GM21825 (cell line): ENCODE measurements around the gene TEKT3.
A peak's percentile ranks its signal among the peaks of the same experiment; 100 is the strongest.

ENCODE experiments used
- ATAC-seq: cut with Tn5 transposase; IDR thresholded peaks from one replicate; pipeline ENCODE4 v1.9.1; 2021; ENCODE audit warnings: mild to moderate bottlenecking, moderate library complexity; ENCODE audit not compliant: unreplicated experiment

TEKT3 gene

DNA sequence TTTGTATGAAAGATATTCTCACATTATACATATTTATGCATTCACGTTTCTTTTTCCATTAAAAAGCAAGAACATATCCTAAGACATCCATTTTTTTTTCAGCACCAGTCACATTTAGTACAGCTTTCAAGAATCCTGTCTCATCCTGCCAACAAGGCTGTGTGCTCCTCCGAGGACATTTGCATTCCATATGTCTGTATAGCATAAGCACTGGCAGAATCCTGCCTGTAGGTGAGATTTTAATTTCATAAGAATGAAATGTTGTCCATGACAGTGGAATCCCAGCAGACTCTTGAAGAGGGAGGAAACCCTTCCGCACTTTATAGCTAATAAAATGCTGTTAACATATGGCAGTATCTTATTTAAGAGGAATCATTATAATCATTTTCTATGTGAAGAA is 73.4 kb downstream of the TEKT3 start:
- ATAC-seq: no peak

DNA sequence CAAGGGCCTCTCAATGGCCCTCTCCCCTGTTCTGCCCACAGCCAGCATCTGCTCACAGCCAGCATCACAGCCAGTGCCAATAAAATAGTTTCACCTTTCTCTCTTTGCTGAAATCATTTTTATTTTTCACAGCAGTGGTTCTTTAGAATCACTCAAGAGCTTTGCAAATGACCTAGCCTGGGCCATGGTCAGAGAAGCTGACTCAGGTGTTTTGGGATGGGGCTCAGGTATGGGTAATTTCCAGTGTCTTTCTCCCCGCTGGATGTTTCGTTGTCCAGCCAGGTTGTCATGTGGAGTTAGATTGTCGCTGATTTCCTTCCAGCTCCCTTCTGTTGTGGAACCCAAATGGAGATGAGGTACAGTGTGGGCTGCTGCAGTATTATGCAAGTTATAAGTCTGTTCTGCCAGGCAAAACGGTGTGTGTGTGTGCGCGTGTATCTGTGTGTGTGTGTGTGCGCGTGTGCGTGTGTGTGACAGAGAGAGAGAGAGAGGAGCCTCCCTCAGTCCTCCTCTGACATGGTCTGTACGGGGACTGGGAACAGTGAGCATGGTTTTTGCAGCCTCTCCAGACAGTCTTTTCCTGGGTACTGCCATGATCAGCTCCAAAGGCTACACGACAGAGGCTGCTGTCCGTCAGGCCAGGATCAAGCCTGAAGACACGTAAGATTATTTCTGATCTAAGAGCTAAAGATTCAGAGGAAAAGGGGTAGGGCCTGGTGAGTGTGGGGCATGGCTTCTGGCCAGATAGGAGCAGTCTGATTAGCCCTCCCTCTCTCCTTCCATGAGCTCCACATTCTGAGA is 74.9 kb downstream of the TEKT3 start:
- ATAC-seq: no peak

DNA sequence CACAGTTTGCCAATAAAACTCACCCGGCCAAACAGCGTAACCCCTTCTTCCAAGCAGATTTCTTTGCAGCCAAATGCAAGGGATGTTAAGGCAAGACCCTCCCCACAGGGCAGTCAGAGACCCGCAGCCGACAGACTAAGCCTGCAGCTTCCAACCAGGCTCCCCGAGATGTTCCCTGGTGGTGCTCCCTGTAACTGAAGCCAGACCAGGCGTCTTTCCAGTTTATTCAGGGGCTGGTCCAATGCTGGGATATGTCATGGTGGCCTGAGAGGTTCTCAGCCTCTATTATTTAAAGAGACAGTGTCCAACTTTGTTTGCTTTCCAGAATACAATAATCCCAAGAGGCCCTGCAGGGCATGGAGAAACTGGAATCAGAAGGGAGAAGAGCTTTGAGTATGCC is 76.3 kb downstream of the TEKT3 start, which contains the start of gene PMP22:
TSS of gene PMP22 (minus strand) at position 196 of the 400 bp plus-strand sequence. CDS start 4,599 bp downstream, outside the sequence.
- no peak for ATAC-seq

DNA sequence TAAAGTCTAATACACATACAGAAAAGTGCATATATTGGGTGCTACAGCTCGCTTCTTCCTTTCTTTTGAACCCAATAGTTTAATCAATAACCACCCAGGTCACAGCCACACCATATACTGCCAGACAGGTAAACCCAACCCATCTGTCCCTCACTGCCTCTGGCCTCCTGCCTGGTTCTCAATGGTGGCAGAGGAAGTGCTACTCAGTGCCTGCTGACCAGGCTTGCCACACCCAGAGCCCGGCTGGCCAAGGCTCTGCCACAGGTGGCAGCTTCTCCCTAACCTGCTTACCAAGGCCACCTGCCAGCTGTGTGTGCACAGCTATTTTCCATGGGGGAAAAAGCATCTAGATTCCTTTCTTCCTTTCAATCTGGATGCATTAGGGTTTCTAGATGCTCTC is 76.9 kb downstream of the TEKT3 start:
- ATAC-seq: no peak

DNA sequence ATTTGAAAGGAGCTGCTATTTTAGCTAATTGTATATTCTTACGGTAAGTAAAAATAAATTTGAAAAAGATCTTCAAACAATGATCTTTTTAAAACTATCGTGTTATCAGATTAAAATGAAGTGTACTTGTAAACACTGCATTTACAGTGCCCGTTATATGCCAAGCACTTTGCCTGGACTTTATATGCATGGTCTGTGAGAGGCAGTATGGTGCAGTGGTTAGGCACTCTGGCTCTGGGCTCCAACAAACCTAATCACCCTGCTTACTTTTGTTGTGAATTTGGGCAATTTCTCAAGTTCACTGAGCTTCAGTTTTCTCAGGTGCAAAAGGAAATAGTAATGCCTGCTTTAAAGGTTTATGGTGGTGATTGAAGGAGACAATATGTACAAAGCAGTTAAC is 77.7 kb downstream of the TEKT3 start:
- no peak for ATAC-seq

DNA sequence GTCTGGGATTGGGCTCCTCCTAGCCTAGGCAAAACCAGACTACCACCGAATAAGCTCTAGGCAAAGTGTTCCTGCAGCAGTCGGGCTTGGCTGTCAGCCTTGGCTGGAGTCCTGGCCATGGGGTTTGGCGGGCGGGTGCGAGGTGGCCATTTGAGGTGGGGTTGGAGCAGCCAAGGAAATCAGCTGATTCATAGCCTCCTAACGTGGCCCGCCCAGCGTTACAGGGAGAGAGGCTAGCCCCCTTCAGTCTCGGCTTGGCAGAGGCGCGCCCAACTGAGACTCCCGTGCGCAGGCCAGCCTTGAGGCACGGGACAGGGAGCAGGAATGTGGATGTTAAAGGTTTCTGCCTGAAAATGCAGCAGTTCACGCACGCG is 78.2 kb downstream of the TEKT3 start:
- ATAC-seq: no peak

DNA sequence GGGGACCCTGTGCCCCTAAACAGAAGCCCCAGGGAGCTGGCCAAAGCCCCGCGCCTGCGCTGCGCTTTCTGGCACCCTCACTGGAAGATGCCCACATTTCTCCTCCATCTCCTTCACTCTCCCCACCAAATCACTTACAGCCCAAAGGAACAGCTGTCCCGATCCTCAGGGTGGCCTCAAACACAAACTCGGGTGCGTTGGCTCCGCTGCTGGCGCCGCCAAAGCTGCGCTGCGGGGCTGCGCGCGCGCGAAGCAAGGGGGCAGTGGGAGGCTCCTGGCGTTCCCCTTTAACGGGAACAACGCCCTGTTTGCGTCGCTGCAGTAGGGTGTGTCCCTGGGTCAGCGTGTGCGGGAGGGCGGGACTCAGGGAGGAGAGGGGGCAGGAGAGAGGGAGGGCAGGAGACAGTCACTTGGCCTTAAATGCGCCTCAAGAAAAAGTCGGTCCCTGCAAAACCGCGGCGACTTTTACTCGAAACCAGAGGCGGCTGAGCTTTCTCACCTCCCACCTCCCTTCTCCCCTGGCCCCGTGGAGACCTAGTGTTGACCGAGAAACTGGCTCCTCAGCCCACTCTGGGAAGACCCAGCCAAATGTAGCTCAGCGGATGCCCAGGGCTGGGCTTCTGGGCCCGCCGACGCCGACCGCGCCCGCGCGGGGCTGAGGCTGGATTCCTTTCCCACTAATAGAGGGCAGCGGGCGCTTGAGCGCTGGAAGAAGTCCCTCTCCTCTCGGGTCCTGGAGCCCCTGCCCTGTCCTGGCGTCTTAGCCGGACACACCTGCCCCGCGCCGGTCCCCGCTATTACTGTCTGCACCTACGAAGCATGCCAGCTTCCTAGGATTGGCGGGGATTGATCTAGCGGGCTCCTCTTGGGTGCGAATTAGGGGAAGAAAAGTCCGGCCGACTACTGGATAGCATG is 78.8 kb downstream of the TEKT3 start:
- no peak for ATAC-seq

DNA sequence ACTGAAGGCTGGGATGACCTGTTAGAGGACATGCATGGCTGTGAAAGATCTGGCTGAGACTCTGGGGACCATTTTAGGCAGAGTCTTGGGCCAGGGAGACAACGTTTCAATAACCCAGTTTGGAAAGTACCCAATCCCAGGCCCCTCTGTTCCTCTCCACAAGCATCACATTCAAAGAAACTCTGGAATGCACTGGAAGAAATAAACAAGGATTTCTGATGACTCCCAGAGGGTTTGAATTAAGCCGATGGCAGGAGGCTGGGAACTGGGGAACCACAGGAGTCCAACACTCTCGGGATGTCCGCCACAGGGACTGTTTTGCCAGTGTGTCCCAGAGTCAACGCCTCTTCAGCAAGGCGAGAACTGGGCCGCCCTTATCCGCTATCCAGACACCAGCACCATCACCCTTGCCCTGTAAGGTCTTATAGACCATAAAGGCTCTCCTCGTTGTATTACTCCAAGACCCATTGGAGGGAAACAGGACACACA is 79.6 kb downstream of the TEKT3 start:
- no peak for ATAC-seq

DNA sequence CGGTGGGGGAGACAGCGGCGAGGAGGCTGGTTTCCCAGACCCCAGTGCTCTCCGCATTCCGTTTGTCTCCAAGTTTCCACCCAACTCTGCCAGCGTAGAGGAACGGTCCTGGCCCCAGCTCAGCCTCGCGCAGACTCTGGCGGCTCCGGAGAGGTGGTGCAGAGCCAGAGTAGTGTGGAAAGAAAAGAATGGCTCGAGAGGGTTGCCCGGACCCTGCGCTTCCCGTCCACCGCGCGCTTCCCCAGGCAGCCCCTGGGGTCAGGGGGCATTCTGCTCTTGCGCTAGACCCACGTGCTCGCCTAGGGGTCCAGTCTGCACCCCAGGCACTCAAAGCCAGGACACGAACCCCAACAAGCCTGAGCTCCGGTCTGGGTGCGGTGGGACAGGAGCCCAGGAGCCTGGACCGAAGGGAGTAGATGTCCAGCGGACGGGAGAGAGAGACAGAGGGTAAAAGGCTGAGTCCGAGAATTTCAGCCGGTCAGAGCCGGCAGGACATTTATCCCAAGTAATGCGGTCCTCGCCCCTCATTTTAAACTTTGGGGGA is 80.1 kb downstream of the TEKT3 start:
- no peak for ATAC-seq

DNA sequence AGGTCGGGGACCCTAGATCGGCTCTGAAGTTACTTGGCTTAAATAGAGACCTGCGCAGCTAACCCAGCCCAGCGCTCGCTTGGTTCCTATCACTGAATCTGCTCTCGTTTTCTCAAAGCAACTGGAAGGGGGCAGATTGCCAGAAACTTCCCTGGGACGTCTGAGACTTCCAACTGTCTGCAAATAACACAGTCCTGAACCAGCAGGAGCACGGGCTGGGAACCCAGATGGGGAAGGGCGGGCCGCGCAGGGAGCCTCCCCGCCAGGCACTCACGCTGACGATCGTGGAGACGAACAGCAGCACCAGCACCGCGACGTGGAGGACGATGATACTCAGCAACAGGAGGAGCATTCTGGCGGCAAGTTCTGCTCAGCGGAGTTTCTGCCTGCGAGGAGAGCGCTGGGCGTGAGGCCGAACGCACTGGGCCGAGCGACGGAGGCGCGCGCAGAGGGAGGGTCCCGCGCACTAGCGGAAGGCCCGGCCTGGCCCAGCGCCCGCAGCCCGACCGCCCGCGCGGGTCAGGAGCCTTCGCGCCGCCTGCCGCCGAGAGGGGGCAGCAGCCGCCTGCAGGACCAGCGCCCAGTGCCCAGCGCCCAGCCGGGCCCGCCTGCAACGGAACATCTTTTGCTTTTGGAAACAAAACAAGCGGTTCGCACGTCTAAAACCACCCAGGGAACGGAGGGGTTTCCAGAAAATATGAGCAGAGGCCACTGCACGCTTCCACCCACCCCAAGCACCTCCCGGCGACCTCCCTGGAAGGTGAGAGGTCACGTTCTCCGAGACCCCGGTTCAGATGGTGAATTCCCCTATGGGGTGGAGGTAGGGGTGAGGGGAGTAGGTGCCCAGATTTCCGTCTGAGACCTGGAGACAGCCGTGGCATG is 80.8 kb downstream of the TEKT3 start:
- no peak for ATAC-seq

DNA sequence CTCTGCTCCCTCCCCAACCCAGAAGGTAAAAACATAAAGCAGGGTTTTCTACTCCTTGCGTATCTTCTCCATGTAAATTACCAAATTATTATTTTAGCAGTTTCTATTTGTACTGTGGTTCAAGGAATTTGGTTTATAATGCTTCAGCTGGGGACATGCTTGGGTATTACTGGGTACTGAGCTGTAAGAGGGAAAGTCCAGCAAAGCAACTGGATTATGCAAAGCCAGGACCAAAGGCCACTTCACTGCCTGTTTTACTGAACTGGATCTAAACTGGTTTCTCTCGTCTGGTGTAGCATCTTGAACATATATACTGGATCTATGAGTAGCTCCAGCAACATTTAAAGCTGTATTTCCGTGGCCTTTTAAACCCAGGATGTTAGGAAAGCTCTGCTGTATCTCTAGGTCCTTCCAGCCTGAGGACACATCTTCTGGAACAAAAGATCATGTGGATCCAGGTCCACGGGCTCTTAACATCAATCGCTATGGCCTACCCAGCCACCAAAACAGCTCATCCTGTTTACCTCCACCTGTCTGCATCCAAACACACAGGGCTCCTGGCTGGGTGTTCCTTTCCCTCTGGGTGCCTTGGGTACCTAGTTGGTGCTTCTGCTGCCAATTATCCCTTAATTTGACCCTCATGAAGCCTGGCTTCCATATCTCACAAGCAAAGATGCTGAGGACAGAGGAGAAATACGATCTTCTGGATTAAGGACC is 83.4 kb downstream of the TEKT3 start:
- ATAC-seq: no peak

DNA sequence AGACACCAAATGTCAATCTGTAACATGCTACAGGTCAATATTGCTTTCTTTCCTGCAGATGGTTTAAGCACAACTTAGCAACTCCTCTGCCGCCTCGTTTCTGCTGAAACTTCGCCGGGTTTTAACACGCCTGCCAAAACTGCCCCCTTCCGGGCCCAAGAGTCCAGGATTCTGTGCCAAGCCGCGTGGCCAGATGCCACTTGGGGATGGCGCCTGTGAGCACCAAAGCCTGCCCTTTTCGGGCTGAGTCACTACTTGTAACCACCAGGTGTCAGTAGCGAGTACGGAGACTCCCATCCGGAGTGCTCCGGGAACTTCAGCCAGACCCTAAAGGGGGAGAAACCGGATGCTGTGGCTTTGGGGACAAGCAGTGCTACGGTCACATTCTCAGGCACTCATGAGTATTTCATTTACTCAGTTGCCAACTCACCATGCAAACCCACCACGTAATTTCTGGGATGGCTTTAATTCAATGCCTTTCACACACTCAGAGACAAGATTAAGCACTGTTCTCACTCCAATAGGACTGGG is 84.1 kb downstream of the TEKT3 start:
- peak; percentile 75 for ATAC-seq

DNA sequence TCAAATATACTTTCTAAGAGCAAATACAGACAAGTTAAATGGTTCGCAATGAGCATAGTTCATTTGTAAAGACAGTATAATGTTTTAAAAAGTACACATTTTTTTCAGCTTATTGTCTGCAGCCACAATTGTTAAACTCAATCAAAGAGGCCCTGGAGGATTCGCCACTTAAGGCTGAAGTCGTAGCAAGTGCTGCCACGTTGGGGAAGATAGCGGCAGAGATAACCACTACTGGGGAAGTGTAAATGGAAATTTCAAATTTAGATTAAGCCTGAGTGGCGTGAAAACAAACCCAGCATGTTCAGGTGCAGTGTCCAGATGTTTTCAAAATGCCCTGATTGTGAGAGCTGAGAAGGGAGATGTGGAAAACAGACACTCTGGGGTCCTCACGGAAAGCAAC is 84.7 kb downstream of the TEKT3 start:
- no peak for ATAC-seq

DNA sequence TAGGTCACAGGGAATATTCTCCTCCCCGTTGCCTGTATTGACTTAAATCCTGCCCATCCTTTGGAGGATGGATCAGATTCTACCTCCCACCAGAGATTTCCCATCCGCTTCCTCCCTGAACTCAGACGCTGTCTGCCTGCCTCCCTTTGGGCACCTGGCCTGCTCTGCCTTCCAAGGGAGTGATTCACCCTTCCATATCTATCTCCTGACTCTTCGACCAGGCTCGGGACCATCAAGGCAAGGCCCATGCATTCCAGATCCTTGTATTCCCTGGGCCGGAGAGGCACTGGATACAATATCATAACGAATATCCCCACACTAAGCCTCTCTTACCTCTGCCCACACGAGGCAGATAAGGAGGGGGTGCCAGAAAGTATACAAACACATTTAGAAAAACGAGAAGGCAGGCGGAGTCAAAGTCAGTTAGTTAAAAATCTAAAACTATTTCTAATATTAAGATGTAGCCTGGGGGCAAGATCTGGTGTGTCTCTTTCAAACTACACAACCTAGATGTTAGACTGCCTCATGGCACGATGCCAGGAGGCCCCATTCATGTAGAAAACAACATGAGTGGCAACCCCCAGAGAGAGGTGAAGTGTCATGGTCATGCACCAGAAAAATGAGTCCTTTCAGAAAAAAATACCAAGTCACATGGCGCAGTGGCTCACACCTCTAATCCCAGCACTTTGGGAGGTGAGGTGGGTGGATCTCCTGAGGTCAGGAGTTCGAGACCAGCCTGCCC is 85.5 kb downstream of the TEKT3 start:
- no peak for ATAC-seq
